CD14-positive monocyte (primary cell): Measurements from ENCODE around the gene TNFRSF18. TPM values are rescaled to one million over a fixed set of nuclear protein-coding genes. Genes with fewer than 3 reads are reported as not detected.

Experiments used
- DNase-seq, 3 donors: peaks; one replicate each; pipeline ENCODE4 v3.0.0-alpha.2; 2011 to 2022
- H2AFZ ChIP-seq: 2 replicates; pipeline ENCODE4 v1.6.0; 2012; ENCODE audit warnings: mild to moderate bottlenecking, low read depth, low read length, inconsistent platforms; ENCODE audit not compliant: insufficient read depth, poor library complexity, severe bottlenecking
- H3K27ac ChIP-seq, 2 donors: 1 replicate in 1 of 2; 2 replicates in 1 of 2; pipeline ENCODE4 v1.5.1; 2012 to 2013; ENCODE audit warnings: low read length in 2 of 2, control low read depth in 1 of 2, inconsistent platforms in 1 of 2, low read depth in 1 of 2, mild to moderate bottlenecking in 1 of 2
- H3K27me3 ChIP-seq, 2 donors: one replicate each; pipeline versions ENCODE4 v1.6.0 to v1.6.1; 2011 to 2013; ENCODE audit warnings: low read length in 2 of 2; ENCODE audit not compliant: control insufficient read depth in 2 of 2, insufficient read depth in 2 of 2
- H3K36me3 ChIP-seq, 2 donors: replicated peaks in 1 of 2; 1 replicate in 1 of 2; 2 replicates in 1 of 2; pipeline versions ENCODE4 v1.5.1 to v1.6.1; 2012 to 2013; ENCODE audit warnings: low read length in 2 of 2, control low read depth in 1 of 2, inconsistent platforms in 1 of 2, mild to moderate bottlenecking in 1 of 2; ENCODE audit not compliant: insufficient read depth in 2 of 2, control insufficient read depth in 1 of 2
- H3K4me1 ChIP-seq, 2 donors: 1 replicate in 1 of 2; 2 replicates in 1 of 2; pipeline versions ENCODE4 v1.5.1 to v1.6.1; 2012 to 2013; ENCODE audit warnings: low read length in 2 of 2, control low read depth in 1 of 2, inconsistent platforms in 1 of 2, mild to moderate bottlenecking in 1 of 2, moderate library complexity in 1 of 2; ENCODE audit not compliant: insufficient read depth in 2 of 2, control insufficient read depth in 1 of 2
- H3K4me2 ChIP-seq: replicated peaks from 2 replicates; pipeline ENCODE3; 2012; ENCODE audit warnings: low read length, moderate library complexity, mild to moderate bottlenecking; ENCODE audit not compliant: poor library complexity, severe bottlenecking; ENCODE audit errors: extremely low read depth
- H3K4me3 ChIP-seq, 3 experiments: fragments of 200-600 bp in 1 of 3; sonication (generic) in 1 of 3; replicated peaks in 1 of 3; 1 replicate in 2 of 3; 2 replicates in 1 of 3; pipeline ENCODE4 v1.5.1; 2011 to 2013; ENCODE audit warnings: low read length in 3 of 3, mild to moderate bottlenecking in 3 of 3, control low read depth in 2 of 3, low read depth in 2 of 3, inconsistent platforms in 1 of 3, moderate library complexity in 1 of 3
- H3K79me2 ChIP-seq: 2 replicates; pipeline ENCODE4 v1.6.0; 2012; ENCODE audit warnings: mild to moderate bottlenecking, control low read depth, inconsistent platforms, low read length, moderate library complexity; ENCODE audit not compliant: insufficient read depth
- H3K9ac ChIP-seq: 2 replicates; pipeline ENCODE4 v1.6.0; 2017; ENCODE audit warnings: low read length, mild to moderate bottlenecking; ENCODE audit not compliant: insufficient read depth, poor library complexity, severe bottlenecking
- H3K9me3 ChIP-seq, 2 donors: replicated peaks in 1 of 2; 1 replicate in 1 of 2; 2 replicates in 1 of 2; pipeline versions ENCODE4 v1.5.1 to v1.6.1; 2012 to 2013; ENCODE audit warnings: low read length in 2 of 2, control low read depth in 1 of 2; ENCODE audit not compliant: control insufficient read depth in 1 of 2, insufficient read depth in 1 of 2
- H4K20me1 ChIP-seq: 2 replicates; pipeline ENCODE4 v1.6.0; 2012; ENCODE audit warnings: mild to moderate bottlenecking, low read length, control low read depth, moderate library complexity; ENCODE audit not compliant: insufficient read depth
- H3K27ac Mint-ChIP-seq, 7 donors: one replicate each; pipeline ENCODE4 v1.8.0; 2020; ENCODE audit warnings: mild to moderate bottlenecking in 7 of 7, mixed read lengths in 7 of 7, moderate library complexity in 6 of 7, inconsistent platforms in 2 of 7
- H3K27me3 Mint-ChIP-seq, 3 donors: one replicate each; pipeline ENCODE4 v1.8.0; 2021 to 2022; ENCODE audit warnings: low read depth in 3 of 3, mild to moderate bottlenecking in 3 of 3, mixed read lengths in 3 of 3, moderate library complexity in 3 of 3, inconsistent platforms in 1 of 3
- H3K36me3 Mint-ChIP-seq, 2 donors: one replicate each; pipeline ENCODE4 v1.8.0; 2020; ENCODE audit warnings: mixed read lengths in 2 of 2, inconsistent platforms in 1 of 2, mild to moderate bottlenecking in 1 of 2
- H3K4me1 Mint-ChIP-seq: one replicate; pipeline ENCODE4 v1.8.0; 2020; ENCODE audit warnings: mild to moderate bottlenecking, mixed read lengths
- H3K4me3 Mint-ChIP-seq, 2 donors: one replicate each; pipeline ENCODE4 v1.8.0; 2020; ENCODE audit warnings: mild to moderate bottlenecking in 2 of 2, mixed read lengths in 2 of 2, moderate library complexity in 1 of 2
- H3K9me3 Mint-ChIP-seq, 7 donors: one replicate each; pipeline ENCODE4 v1.8.0; 2020 to 2022; ENCODE audit warnings: mixed read lengths in 7 of 7, mild to moderate bottlenecking in 6 of 7, moderate library complexity in 6 of 7, inconsistent platforms in 2 of 7
- WGBS: methylation state at CpG from one replicate; pipeline ENCODE4 v1.1.5; 2013; ENCODE audit warnings: missing lambda C conversion rate; ENCODE audit not compliant: insufficient coverage; 5-methylcytosine and 5-hydroxymethylcytosine counted together
- intact Hi-C, 2 donors: fragments of 100-400 bp; cut with micrococcal nuclease; formaldehyde crosslinking; loops; one replicate each; pipeline versions ENCODE4 v1.15.0 to v1.15.1; 2023
- polyA plus RNA-seq, 3 donors: library from polyadenylated mRNA; depleted of rRNA in 1 of 3; unstranded in 2 of 3; stranded (reverse) in 1 of 3; fragments of 300-500 nt in 2 of 3; fragments of >200 nt in 1 of 3; fragmentation: Illumina TruSeq in 2 of 3; gene quantifications; 1 replicate in 2 of 3; 2 replicates in 1 of 3; pipeline ENCODE4 v1.2.3, GENCODE V29; 2012 to 2021
- small RNA-seq: library from RNA; depleted of rRNA; stranded (forward); fragments of <200 nt; gene quantifications from one replicate; pipeline ENCODE3, GENCODE V24; 2012; ENCODE audit warnings: low read depth; ENCODE audit not compliant: insufficient read length
- TF ChIP-seq, protein P1 (sequence below): fragments of 200-600 bp; IDR thresholded peaks from one replicate; pipeline ENCODE4 v1.8.0; 2022; ENCODE audit warnings: antibody characterized with exemption, mild to moderate bottlenecking

Gene TNFRSF18
- polyA plus RNA-seq, 3 donors: not detected

DNA sequence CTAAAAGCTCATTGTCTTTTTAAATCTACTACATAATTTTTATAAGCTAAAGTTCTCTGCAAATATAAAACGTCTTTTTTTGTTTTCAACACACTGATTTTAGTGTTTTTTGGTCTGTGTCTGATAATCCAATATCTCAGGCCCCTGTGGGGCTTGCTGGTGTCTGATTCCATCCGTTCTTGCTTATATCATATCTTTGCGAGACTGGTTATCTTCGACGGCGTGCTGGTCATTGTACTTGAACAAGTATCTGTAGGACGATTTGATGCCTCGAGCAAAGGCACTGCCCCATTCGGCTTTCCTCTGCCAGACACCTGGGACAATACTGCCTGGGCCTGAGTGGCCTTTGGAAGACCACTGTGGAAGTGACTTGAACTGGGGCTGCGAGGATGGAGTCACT lies 51.1 kb downstream of the TNFRSF18 start:
- Mint-ChIP-seq H3K36me3 (no peaks in the 10 kb centered on the region), H3K4me3 (no peak overlapping the region), H3K4me1 (peaks cover 7% of the 10 kb centered on the region), H3K27ac (peak overlapping the region in 1 of 7 donors; percentile 1), H3K9me3 (peaks cover 18 to 22% (median 20%) of the 10 kb centered on the region in 7 donors), H3K27me3 (peaks cover 2 to 3% (median 3%) of the 10 kb centered on the region in 3 donors)
- peaks cover 12 to 21% of the 10 kb centered on the region in 2 donors for H3K9me3 ChIP-seq
- H3K4me2 ChIP-seq: no peak overlapping the region
- 98% methylated on average over 8 of the region's 10 CpGs for WGBS
- H3K36me3 ChIP-seq: no peaks in the 10 kb centered on the region
- no peaks in the 10 kb centered on the region for H3K27me3 ChIP-seq
- no peak overlapping the region for H2AFZ ChIP-seq
- intact Hi-C loops: no loop called here
- H3K9ac ChIP-seq: no peak overlapping the region
- no peaks in the 10 kb centered on the region for H3K79me2 ChIP-seq
- no peak overlapping the region for H3K27ac ChIP-seq
- DNase-seq: no peak
- H3K4me3 ChIP-seq: no peak overlapping the region
- TF ChIP-seq, protein P1, sequence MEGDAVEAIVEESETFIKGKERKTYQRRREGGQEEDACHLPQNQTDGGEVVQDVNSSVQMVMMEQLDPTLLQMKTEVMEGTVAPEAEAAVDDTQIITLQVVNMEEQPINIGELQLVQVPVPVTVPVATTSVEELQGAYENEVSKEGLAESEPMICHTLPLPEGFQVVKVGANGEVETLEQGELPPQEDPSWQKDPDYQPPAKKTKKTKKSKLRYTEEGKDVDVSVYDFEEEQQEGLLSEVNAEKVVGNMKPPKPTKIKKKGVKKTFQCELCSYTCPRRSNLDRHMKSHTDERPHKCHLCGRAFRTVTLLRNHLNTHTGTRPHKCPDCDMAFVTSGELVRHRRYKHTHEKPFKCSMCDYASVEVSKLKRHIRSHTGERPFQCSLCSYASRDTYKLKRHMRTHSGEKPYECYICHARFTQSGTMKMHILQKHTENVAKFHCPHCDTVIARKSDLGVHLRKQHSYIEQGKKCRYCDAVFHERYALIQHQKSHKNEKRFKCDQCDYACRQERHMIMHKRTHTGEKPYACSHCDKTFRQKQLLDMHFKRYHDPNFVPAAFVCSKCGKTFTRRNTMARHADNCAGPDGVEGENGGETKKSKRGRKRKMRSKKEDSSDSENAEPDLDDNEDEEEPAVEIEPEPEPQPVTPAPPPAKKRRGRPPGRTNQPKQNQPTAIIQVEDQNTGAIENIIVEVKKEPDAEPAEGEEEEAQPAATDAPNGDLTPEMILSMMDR: no peak
- H3K4me1 ChIP-seq: peaks cover 9 to 17% of the 10 kb centered on the region in 2 donors
- H4K20me1 ChIP-seq: no peaks in the 10 kb centered on the region

DNA sequence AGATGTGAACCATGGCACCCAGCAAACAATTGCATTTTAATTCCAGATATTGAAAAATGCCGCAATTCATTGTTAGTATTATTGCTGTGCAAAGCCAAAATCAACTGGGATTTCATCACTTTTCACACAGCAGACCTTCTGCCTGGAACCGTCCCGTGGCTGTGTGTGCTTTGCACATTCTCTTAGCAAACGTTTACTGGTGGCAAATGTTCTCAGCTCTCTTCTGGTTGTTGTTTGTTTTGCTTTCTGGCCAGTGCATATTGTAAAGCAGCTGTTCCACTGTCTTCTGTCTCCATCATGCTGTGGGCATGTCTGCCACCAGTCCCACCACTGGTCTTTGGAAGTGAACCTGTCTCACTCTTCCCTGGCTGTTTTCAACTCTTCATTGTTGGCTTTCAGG lies 52.5 kb downstream of the TNFRSF18 start:
- Mint-ChIP-seq H3K9me3 (peaks cover 18 to 22% (median 20%) of the 10 kb centered on the region in 7 donors), H3K4me1 (peaks cover 2% of the 10 kb centered on the region), H3K27me3 (peaks cover 2 to 3% (median 3%) of the 10 kb centered on the region in 3 donors), H3K36me3 (no peaks in the 10 kb centered on the region), H3K27ac (peak overlapping the region in 1 of 7 donors; percentile 12), H3K4me3 (no peak overlapping the region)
- Histone ChIP-seq H2AFZ (no peak overlapping the region), H3K27me3 (no peaks in the 10 kb centered on the region), H3K4me3 (no peak overlapping the region), H3K9ac (no peak overlapping the region), H3K36me3 (no peaks in the 10 kb centered on the region), H3K79me2 (no peaks in the 10 kb centered on the region), H3K4me1 (peaks cover 8 to 14% of the 10 kb centered on the region in 2 donors), H3K4me2 (no peak overlapping the region), H4K20me1 (no peaks in the 10 kb centered on the region), H3K9me3 (peaks cover 12 to 21% of the 10 kb centered on the region in 2 donors), H3K27ac (no peak overlapping the region)
- TF ChIP-seq, protein P1: no peak
- no peak for DNase-seq
- intact Hi-C loops: no loop called here
- 88% methylated on average over 1 of the region's 4 CpGs for WGBS

Small RNAs within 50 kb of the gene (small RNA-seq; reads per million reads assigned to genes)
- 1.9 reads per million for gene MIR200A
- gene MIR200B: 0.71 reads per million
- not detected for gene MIR429

Other genes starting within 250 kb of the TNFRSF18 start
- gene NOC2L, start 247.3 kb downstream of the TNFRSF18 start, polyA plus RNA-seq: 10 to 100 TPM; 34.5 to 47.9 (median 35.8) TPM
- gene KLHL17, start 246.0 kb downstream of the TNFRSF18 start, polyA plus RNA-seq: 10 to 100 TPM in 1 of 3 donors, under 1 TPM in 2; 0.31 to 48.1 (median 0.71) TPM
- gene PLEKHN1, start 240.1 kb downstream of the TNFRSF18 start, polyA plus RNA-seq: 1 to 10 TPM in 1 of 3 donors, under 1 TPM in 2; 0.21 to 1.5 (median 0.62) TPM
- not detected for gene PERM1, start 224.5 kb downstream of the TNFRSF18 start, polyA plus RNA-seq
- gene HES4, start 206.5 kb downstream of the TNFRSF18 start, polyA plus RNA-seq: 10 to 100 TPM in 1 of 3 donors, 1 to 10 TPM in 2; 1.4 to 26.8 (median 2.0) TPM
- gene ISG15, start 193.1 kb downstream of the TNFRSF18 start, polyA plus RNA-seq: 100 to 1,000 TPM; 128 to 241 (median 145) TPM
- 1 to 10 TPM in 1 of 3 donors, under 1 TPM in 2; 0.06 to 4.7 (median 0.43) TPM for gene AGRN, start 186.5 kb downstream of the TNFRSF18 start, polyA plus RNA-seq
- not detected for gene RNF223, start 132.3 kb downstream of the TNFRSF18 start, polyA plus RNA-seq
- gene C1orf159, start 90.5 kb downstream of the TNFRSF18 start, polyA plus RNA-seq: 10 to 100 TPM in 1 of 3 donors, 1 to 10 TPM in 2; 3.0 to 18.8 (median 3.3) TPM
- gene TTLL10, start 32.7 kb downstream of the TNFRSF18 start, polyA plus RNA-seq: under 1 TPM in 1 of 3 donors, not detected in 2; 0.06 TPM
- under 1 TPM in 1 of 3 donors, not detected in 2; 0.05 TPM for gene TNFRSF4, start 7.6 kb upstream of the TNFRSF18 start, polyA plus RNA-seq
- gene SDF4, start 25.4 kb upstream of the TNFRSF18 start, polyA plus RNA-seq: 10 to 100 TPM; 81.7 to 98.9 (median 89.0) TPM
- 1 to 10 TPM; 1.9 to 8.8 (median 7.2) TPM for gene B3GALT6, start 25.6 kb upstream of the TNFRSF18 start, polyA plus RNA-seq
- gene C1QTNF12, start 40.1 kb upstream of the TNFRSF18 start, polyA plus RNA-seq: 1 to 10 TPM in 1 of 3 donors, not detected in 2; 1.1 TPM
- 10 to 100 TPM; 36.5 to 83.2 (median 72.1) TPM for gene UBE2J2, start 67.3 kb upstream of the TNFRSF18 start, polyA plus RNA-seq
- 1 to 10 TPM in 1 of 3 donors, not detected in 2; 6.0 TPM for gene SCNN1D, start 73.8 kb upstream of the TNFRSF18 start, polyA plus RNA-seq
- gene ACAP3, start 101.3 kb upstream of the TNFRSF18 start, polyA plus RNA-seq: 100 to 1,000 TPM in 1 of 3 donors, 1 to 10 TPM in 2; 3.5 to 132 (median 4.0) TPM
- gene PUSL1, start 102.0 kb upstream of the TNFRSF18 start, polyA plus RNA-seq: 10 to 100 TPM; 13.8 to 27.4 (median 14.8) TPM
- gene INTS11, start 118.1 kb upstream of the TNFRSF18 start, polyA plus RNA-seq: 100 to 1,000 TPM in 1 of 3 donors, 10 to 100 TPM in 2; 46.2 to 154 (median 49.6) TPM
- gene CPTP, start 118.2 kb upstream of the TNFRSF18 start, polyA plus RNA-seq: 1 to 10 TPM; 6.4 to 7.7 (median 7.4) TPM
- under 1 TPM in 1 of 3 donors, not detected in 2; 0.45 TPM for gene TAS1R3, start 124.7 kb upstream of the TNFRSF18 start, polyA plus RNA-seq
- gene DVL1, start 142.8 kb upstream of the TNFRSF18 start, polyA plus RNA-seq: 10 to 100 TPM in 1 of 3 donors, under 1 TPM in 2; 0.41 to 29.8 (median 0.55) TPM
- not detected for gene MXRA8, start 152.0 kb upstream of the TNFRSF18 start, polyA plus RNA-seq
- 100 to 1,000 TPM in 2 of 3 donors, 10 to 100 TPM in 1; 59.1 to 160 (median 134) TPM for gene AURKAIP1, start 168.6 kb upstream of the TNFRSF18 start, polyA plus RNA-seq
- 100 to 1,000 TPM in 1 of 3 donors, 10 to 100 TPM in 1, 1 to 10 TPM in 1; 8.6 to 178 (median 10.4) TPM for gene CCNL2, start 192.7 kb upstream of the TNFRSF18 start, polyA plus RNA-seq
- gene MRPL20, start 200.7 kb upstream of the TNFRSF18 start, polyA plus RNA-seq: 100 to 1,000 TPM in 2 of 3 donors, 10 to 100 TPM in 1; 84.3 to 186 (median 156) TPM
- under 1 TPM in 1 of 3 donors, not detected in 2; 0.04 TPM for gene ANKRD65, start 214.7 kb upstream of the TNFRSF18 start, polyA plus RNA-seq
- not detected for gene VWA1, start 229.1 kb upstream of the TNFRSF18 start, polyA plus RNA-seq
- gene ATAD3C, start 243.1 kb upstream of the TNFRSF18 start, polyA plus RNA-seq: not detected